ENCODE results near the gene ZNF213.

DNA sequence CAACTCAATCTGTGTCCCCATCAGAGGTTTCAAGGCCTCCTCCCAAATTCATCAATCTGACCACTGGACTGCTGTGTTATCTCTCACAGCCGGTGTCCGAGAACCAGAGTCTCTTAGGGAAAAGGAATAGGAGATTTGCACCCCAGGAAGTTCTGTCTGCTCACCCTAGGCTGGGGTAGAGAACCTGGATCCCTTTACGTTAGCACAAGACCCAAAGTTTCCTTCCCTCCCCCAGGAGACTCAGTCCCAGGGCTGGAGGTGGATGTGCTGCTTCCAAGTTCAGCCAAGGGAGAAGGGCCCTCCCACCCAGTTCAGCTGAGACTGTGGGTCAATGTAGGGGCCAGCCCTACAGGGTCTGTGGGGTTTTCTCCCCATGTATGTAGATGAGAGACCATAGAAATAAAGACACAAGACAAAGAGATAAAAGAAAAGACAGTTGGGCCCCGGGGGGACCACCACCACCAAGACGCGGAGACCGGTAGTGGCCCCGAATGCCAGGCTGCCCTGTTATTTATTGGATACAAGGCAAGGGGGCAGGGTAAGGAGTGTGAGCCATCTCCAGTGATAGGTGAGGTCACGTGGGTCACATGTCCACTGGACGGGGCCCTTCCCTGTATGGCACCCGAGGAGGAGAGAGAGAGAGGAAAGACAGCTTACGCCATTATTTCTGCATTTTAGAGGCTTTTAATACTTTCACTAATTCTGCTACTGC, 30.4 kb downstream of the ZNF213 start:
- TF ChIP-seq POLR2A (IDR thresholded peaks at IDR 0.05; ENCODE audit: low read length) (no peak), GATA1 (IDR thresholded peaks at IDR 0.05; ENCODE audit: low read depth, low read length) (no peak)
